Esophagus muscularis mucosa (tissue), 4 donors: ENCODE data around the gene IMP3. TPM values are rescaled to one million over a fixed set of nuclear protein-coding genes. Genes with fewer than 3 reads are reported as not detected.

Source experiments
- DNase-seq: peaks from one replicate; pipeline ENCODE4 v3.0.0-alpha.2; 2017; ENCODE audit errors: extremely low spot score
- H3K27ac ChIP-seq, 4 donors: fragments of 200-600 bp; sonication (generic); replicated peaks in 1 of 4; 1 replicate in 3 of 4; 2 replicates in 1 of 4; pipeline ENCODE4 v1.5.1; 2016 to 2019; ENCODE audit warnings: mild to moderate bottlenecking in 1 of 4
- H3K27me3 ChIP-seq, 4 donors: fragments of 200-600 bp; sonication (generic); one replicate each; pipeline versions ENCODE4 v1.5.1 to v1.6.0; 2016 to 2019
- H3K36me3 ChIP-seq, 4 donors: fragments of 200-600 bp; sonication (generic); one replicate each; pipeline ENCODE4 v1.5.1; 2016 to 2019
- H3K4me1 ChIP-seq, 4 donors: fragments of 200-600 bp; sonication (generic); one replicate each; pipeline ENCODE4 v1.5.1; 2016 to 2019
- H3K4me3 ChIP-seq, 4 donors: fragments of 200-600 bp; sonication (generic); 1 replicate in 2 of 4; 2 replicates in 2 of 4; pipeline ENCODE4 v1.5.1; 2016 to 2019; ENCODE audit warnings: mild to moderate bottlenecking in 4 of 4, moderate library complexity in 1 of 4
- H3K9me3 ChIP-seq, 4 donors: fragments of 200-600 bp; sonication (generic); 1 replicate in 3 of 4; 2 replicates in 1 of 4; pipeline ENCODE4 v1.5.1; 2016 to 2019
- EP300 ChIP-seq: sonication (generic); formaldehyde crosslinking; IDR thresholded peaks from one replicate; pipeline ENCODE4 v1.6.1; 2017; ENCODE audit warnings: antibody characterized with exemption
- POLR2A ChIP-seq: fragments of 450-650 bp; IDR thresholded peaks from one replicate; pipeline ENCODE4 v1.6.1; 2017; ENCODE audit warnings: antibody characterized with exemption, moderate library complexity, mild to moderate bottlenecking, low read depth
- POLR2AphosphoS5 ChIP-seq, 2 donors: sonication (generic); formaldehyde crosslinking; IDR thresholded peaks; one replicate each; pipeline ENCODE4 v1.6.1; 2017; ENCODE audit warnings: antibody characterized with exemption in 2 of 2
- WGBS: methylation state at CpG from one replicate; pipeline ENCODE4 v1.1.5; 2018; 5-methylcytosine and 5-hydroxymethylcytosine counted together
- intact Hi-C: fragments of 100-400 bp; cut with DNase I; formaldehyde crosslinking; loops from one replicate; pipeline ENCODE4 v1.15.1; 2023
- total RNA-seq, 4 donors: library from RNA; depleted of rRNA; stranded (reverse); fragments of >200 nt; gene quantifications; one replicate each; pipeline versions ENCODE4 v1.1.0 to v1.2.1, GENCODE V29; 2016
- TF ChIP-seq, protein P1 (sequence below), 3 experiments: fragments of 200-600 bp in 2 of 3; fragments of 450-650 bp in 1 of 3; sonication (generic) in 2 of 3; IDR thresholded peaks; one replicate each; pipeline ENCODE4 v1.5.1; 2017 to 2019; ENCODE audit warnings: antibody characterized with exemption in 3 of 3, mild to moderate bottlenecking in 2 of 3, moderate library complexity in 1 of 3

IMP3 gene
- total RNA-seq, 4 donors from 2014 or later: 49.0 to 83.5 (median 62.1) TPM

GRCh38 chr15:75590239-75590638, 49.8 kb downstream of the IMP3 start:
- Histone ChIP-seq H3K27ac (no peak overlapping the region), H3K4me1 (no peaks in the 10 kb centered on the region), H3K27me3 (no peaks in the 10 kb centered on the region), H3K9me3 (no peaks in the 10 kb centered on the region), H3K4me3 (no peak overlapping the region), H3K36me3 (peaks cover 5 to 50% (median 19%) of the 10 kb centered on the region in 4 donors)
- TF ChIP-seq POLR2AphosphoS5 (IDR thresholded peaks at IDR 0.05) (no peak), POLR2A (no peak), EP300 (no peak)
- TF ChIP-seq, protein P1, sequence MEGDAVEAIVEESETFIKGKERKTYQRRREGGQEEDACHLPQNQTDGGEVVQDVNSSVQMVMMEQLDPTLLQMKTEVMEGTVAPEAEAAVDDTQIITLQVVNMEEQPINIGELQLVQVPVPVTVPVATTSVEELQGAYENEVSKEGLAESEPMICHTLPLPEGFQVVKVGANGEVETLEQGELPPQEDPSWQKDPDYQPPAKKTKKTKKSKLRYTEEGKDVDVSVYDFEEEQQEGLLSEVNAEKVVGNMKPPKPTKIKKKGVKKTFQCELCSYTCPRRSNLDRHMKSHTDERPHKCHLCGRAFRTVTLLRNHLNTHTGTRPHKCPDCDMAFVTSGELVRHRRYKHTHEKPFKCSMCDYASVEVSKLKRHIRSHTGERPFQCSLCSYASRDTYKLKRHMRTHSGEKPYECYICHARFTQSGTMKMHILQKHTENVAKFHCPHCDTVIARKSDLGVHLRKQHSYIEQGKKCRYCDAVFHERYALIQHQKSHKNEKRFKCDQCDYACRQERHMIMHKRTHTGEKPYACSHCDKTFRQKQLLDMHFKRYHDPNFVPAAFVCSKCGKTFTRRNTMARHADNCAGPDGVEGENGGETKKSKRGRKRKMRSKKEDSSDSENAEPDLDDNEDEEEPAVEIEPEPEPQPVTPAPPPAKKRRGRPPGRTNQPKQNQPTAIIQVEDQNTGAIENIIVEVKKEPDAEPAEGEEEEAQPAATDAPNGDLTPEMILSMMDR (IDR thresholded peaks at IDR 0.05): no peak
- 84% methylated on average over 2 of the region's 2 CpGs for WGBS
- DNase-seq: no peak
- intact Hi-C loops: no loop called here

Other genes starting within 250 kb of the IMP3 start
- gene SIN3A, start 188.5 kb downstream of the IMP3 start, total RNA-seq: 10 to 100 TPM; 31.1 to 53.1 (median 45.6) TPM
- 10 to 100 TPM; 20.3 to 31.6 (median 27.5) TPM for gene PTPN9, start 60.9 kb downstream of the IMP3 start, total RNA-seq
- gene SNUPN, start 14.5 kb downstream of the IMP3 start, total RNA-seq: 10 to 100 TPM; 16.6 to 23.4 (median 18.8) TPM
- gene SNX33, start 7.7 kb upstream of the IMP3 start, total RNA-seq: 10 to 100 TPM; 27.8 to 47.6 (median 40.1) TPM
- gene CSPG4, start 72.6 kb upstream of the IMP3 start, total RNA-seq: 100 to 1,000 TPM; 133 to 386 (median 182) TPM
- gene UBE2Q2, start 203.2 kb upstream of the IMP3 start, total RNA-seq: 10 to 100 TPM; 64.3 to 76.7 (median 73.3) TPM